Upper lobe of right lung (tissue), 1 donor: Measurements from ENCODE around the gene LRSAM1. TPM values are rescaled to one million over a fixed set of nuclear protein-coding genes. Genes with fewer than 3 reads are reported as not detected.

Experiments
- ATAC-seq: fragments of 200-7000 bp; cut with Tn5 transposase; one replicate; pipeline ENCODE4 v1.9.1; 2020; ENCODE audit warnings: mild to moderate bottlenecking, moderate library complexity
- DNase-seq: peaks from one replicate; pipeline ENCODE4 v3.0.0-alpha.2; 2020
- H3K27ac ChIP-seq: fragments of 200-600 bp; one replicate; pipeline ENCODE4 v1.8.0; 2022
- H3K27me3 ChIP-seq: fragments of 200-600 bp; one replicate; pipeline ENCODE4 v1.8.0; 2022; ENCODE audit warnings: mild to moderate bottlenecking
- H3K36me3 ChIP-seq: fragments of 200-600 bp; one replicate; pipeline ENCODE4 v1.8.0; 2022
- H3K4me1 ChIP-seq: fragments of 200-600 bp; one replicate; pipeline ENCODE4 v1.8.0; 2022
- H3K4me3 ChIP-seq: fragments of 200-600 bp; one replicate; pipeline ENCODE4 v1.8.0; 2022; ENCODE audit warnings: mild to moderate bottlenecking
- H3K9me3 ChIP-seq: fragments of 200-600 bp; one replicate; pipeline ENCODE4 v1.8.0; 2022
- intact Hi-C: fragments of 100-400 bp; cut with DNase I; formaldehyde crosslinking; loops from one replicate; pipeline ENCODE4 v1.11.0; 2022
- total RNA-seq: library from RNA; stranded (reverse); fragmentation: NEBNext Ultra II Directional; extraction: Animal tissue kit (Norgen Biotek cat#: 25700); gene quantifications from one replicate; pipeline ENCODE4 v1.2.1, GENCODE V29; 2021
- TF ChIP-seq, protein P1 (sequence below): fragments of 200-600 bp; IDR thresholded peaks from one replicate; pipeline ENCODE4 v1.8.0; 2022; ENCODE audit warnings: antibody characterized with exemption
- donor health status: DM: no; HTN: yes; CAD: no; lungs with severe emphysema.

LRSAM1 gene
- total RNA-seq, 1 donor from 2014 or later = 18.8 TPM

DNA sequence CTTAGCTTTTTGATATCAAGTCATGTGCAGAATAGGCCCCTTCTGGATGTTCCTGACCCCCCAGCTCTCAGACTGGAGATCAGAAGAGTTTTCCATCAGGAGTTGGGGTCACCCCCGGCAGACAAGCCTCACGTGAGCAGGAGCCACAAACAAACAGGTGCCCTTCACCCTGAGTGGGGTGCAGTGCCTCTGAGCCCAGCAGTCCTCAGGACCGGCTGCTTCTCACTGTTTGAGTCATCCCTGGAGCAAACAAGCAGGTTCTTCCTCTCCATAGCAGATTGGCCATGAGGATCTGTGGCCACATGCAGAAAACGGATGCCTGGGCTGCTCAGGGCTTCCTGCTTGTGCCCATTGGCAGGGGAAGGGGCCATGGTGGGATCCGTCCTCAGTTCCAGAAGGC lies 47.0 kb downstream of the LRSAM1 start:
- peaks cover 6% of the 10 kb centered on the region for H3K4me1 ChIP-seq
- no peak overlapping the region for H3K27ac ChIP-seq
- intact Hi-C loops = loop anchor here (10.0 kb wide), 1 partner anchor 227 kb away; no protein-coding TSS in a partner anchor
- no peaks in the 10 kb centered on the region for H3K27me3 ChIP-seq
- peaks cover 68% of the 10 kb centered on the region for H3K36me3 ChIP-seq
- DNase-seq = no peak
- H3K4me3 ChIP-seq = no peak overlapping the region
- ATAC-seq = no peak
- TF ChIP-seq, protein P1, sequence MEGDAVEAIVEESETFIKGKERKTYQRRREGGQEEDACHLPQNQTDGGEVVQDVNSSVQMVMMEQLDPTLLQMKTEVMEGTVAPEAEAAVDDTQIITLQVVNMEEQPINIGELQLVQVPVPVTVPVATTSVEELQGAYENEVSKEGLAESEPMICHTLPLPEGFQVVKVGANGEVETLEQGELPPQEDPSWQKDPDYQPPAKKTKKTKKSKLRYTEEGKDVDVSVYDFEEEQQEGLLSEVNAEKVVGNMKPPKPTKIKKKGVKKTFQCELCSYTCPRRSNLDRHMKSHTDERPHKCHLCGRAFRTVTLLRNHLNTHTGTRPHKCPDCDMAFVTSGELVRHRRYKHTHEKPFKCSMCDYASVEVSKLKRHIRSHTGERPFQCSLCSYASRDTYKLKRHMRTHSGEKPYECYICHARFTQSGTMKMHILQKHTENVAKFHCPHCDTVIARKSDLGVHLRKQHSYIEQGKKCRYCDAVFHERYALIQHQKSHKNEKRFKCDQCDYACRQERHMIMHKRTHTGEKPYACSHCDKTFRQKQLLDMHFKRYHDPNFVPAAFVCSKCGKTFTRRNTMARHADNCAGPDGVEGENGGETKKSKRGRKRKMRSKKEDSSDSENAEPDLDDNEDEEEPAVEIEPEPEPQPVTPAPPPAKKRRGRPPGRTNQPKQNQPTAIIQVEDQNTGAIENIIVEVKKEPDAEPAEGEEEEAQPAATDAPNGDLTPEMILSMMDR = no peak
- no peaks in the 10 kb centered on the region for H3K9me3 ChIP-seq

DNA sequence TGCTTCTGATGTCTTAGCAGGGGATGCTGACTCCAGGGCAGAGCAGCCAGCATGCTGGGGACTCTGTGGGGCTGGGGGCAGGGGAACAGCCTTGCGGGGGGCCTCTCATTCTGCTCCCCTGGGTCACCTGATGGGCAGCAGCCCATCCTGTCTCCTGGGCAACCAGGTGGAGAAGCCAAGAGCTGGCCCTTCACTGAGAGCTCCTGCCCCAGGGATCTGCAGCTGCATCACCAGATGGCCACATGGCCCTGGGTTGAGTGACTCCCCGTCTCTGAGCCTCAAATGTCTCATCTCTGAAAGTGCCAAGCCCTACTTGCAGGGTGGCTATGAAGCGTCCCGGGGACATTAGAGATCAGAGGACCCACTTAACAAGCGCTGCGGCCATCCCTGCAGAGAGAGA lies 49.1 kb downstream of the LRSAM1 start:
- H3K4me3 ChIP-seq = no peak overlapping the region
- H3K36me3 ChIP-seq = peaks cover 78% of the 10 kb centered on the region
- H3K4me1 ChIP-seq = no peaks in the 10 kb centered on the region
- H3K27ac ChIP-seq = no peak overlapping the region
- no peaks in the 10 kb centered on the region for H3K9me3 ChIP-seq
- ATAC-seq (no peak), DNase-seq (no peak)
- TF ChIP-seq, protein P1 = no peak
- H3K27me3 ChIP-seq = no peaks in the 10 kb centered on the region
- intact Hi-C loops = loop anchor here (5.0 kb wide), 1 partner anchor 87 kb away; no protein-coding TSS in a partner anchor

DNA sequence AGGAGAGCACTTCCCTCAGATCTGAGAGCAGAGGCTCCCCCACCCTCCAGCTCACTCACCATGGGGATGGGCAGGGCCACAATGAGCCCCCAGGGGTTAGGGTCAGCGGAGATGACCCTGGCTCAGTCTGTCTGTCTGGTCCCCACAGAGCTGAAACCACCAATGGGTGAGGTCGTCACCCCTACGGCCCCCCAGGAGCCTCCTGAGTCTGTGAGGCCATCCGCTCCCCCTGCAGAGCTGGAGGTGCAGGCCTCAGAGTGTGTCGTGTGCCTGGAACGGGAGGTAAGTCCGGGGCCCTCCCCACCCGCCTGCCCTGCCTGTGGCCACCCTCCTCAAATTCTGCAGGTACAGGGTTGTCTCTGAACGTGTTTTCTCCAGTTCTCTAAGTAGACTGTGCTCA lies 49.6 kb downstream of the LRSAM1 start:
- H3K4me3 ChIP-seq = no peak overlapping the region
- TF ChIP-seq, protein P1 = no peak
- H3K4me1 ChIP-seq = no peaks in the 10 kb centered on the region
- DNase-seq (peak; percentile 54), ATAC-seq (no peak)
- H3K36me3 ChIP-seq = peaks cover 77% of the 10 kb centered on the region
- H3K27me3 ChIP-seq = no peaks in the 10 kb centered on the region
- intact Hi-C loops = loop anchor here (5.0 kb wide), 1 partner anchor 86 kb away; no protein-coding TSS in a partner anchor
- no peaks in the 10 kb centered on the region for H3K9me3 ChIP-seq
- H3K27ac ChIP-seq = no peak overlapping the region

DNA sequence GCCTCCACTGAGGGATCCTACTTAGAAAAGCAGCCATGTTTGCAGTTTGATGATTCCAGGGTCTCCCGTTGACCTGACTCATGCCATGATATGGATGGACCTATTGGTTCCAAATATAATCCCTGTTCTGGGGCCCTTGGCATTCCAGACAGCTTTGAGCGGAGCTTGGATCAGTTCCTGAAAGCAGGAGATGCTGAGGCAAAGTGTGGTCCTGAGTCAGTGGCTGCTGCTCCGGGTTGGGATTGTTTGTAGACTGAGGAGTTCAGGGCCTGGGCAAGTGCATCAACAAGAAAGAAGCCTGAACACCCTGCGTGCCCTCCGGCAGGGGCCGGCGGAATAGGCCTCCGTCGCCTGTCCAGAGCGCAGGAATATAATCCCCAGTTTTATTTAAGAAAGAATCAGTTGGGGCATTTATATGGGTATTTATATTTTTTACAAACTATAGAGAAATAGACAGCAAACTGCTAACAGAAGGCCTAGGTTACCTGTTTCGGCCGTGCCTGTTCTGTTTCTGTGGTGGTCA lies 50.6 kb downstream of the LRSAM1 start:
- no peaks in the 10 kb centered on the region for H3K27me3 ChIP-seq
- no peak for DNase-seq
- peaks cover 74% of the 10 kb centered on the region for H3K36me3 ChIP-seq
- TF ChIP-seq, protein P1 = no peak
- H3K4me3 ChIP-seq = no peak overlapping the region
- intact Hi-C loops = loop anchor here (5.0 kb wide), 1 partner anchor 85 kb away; no protein-coding TSS in a partner anchor
- no peak overlapping the region for H3K27ac ChIP-seq
- no peak for ATAC-seq
- H3K4me1 ChIP-seq = no peaks in the 10 kb centered on the region
- no peaks in the 10 kb centered on the region for H3K9me3 ChIP-seq

DNA sequence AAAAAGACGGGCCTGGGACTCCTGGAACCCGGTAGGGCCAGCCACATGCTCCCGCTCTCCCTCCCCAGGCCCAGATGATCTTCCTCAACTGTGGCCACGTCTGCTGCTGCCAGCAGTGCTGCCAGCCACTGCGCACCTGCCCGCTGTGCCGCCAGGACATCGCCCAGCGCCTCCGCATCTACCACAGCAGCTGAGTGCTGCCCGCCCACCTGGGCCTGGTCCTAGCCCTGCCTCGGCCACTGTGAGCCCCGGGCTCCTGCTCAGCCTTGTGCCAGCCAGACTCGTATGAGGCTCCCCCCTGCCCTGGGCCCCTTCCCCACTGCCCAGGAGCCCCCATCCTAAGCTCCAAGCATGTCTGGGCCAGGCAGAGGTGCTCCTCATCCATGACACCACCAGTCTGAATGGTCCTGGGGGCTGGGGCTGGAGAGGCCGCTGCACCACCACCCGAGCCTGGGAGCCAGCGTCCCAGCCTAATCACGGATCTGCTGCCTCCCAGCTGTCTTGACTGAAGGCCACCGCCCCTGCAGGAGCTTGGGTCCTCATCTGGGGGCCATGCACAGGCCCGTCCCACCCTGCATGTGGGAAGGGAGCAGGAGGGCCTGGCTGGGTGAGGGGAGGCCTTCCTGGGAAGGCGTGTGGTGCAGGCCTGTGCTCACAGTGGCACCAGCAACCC lies 51.5 kb downstream of the LRSAM1 start:
- peak; percentile 53 for DNase-seq
- H3K9me3 ChIP-seq = no peaks in the 10 kb centered on the region
- no peak overlapping the region for H3K27ac ChIP-seq
- intact Hi-C loops = loop anchor here (5.0 kb wide), 1 partner anchor 84 kb away; no protein-coding TSS in a partner anchor
- ATAC-seq = no peak
- TF ChIP-seq, protein P1 = no peak
- no peak overlapping the region for H3K4me3 ChIP-seq
- peaks cover 74% of the 10 kb centered on the region for H3K36me3 ChIP-seq
- H3K27me3 ChIP-seq = no peaks in the 10 kb centered on the region
- H3K4me1 ChIP-seq = no peaks in the 10 kb centered on the region
